Activated naive CD8-positive, alpha-beta T cell treated with anti-CD3 and anti-CD28 coated beads, Interleukin-2, amount 50 U/mL, for 24 hours (primary cell): ENCODE results near the gene ATOSA.

Source experiments
- ATAC-seq: fragments of 150-1000 bp; cut with Tn5 transposase; one replicate; pipeline ENCODE4 v1.10.0; 2021
- DNase-seq: peaks from one replicate; pipeline ENCODE4 v3.0.0; 2021
- H3K27ac Mint-ChIP-seq: one replicate; pipeline ENCODE4 v1.8.0; 2021; ENCODE audit warnings: mild to moderate bottlenecking, mixed read lengths
- H3K27me3 Mint-ChIP-seq: one replicate; pipeline ENCODE4 v1.8.0; 2021; ENCODE audit warnings: mixed read lengths
- H3K36me3 Mint-ChIP-seq: one replicate; pipeline ENCODE4 v1.8.0; 2021; ENCODE audit warnings: low read depth, mixed read lengths
- H3K4me1 Mint-ChIP-seq: one replicate; pipeline ENCODE4 v1.8.0; 2021; ENCODE audit warnings: mixed read lengths
- H3K4me3 Mint-ChIP-seq: one replicate; pipeline ENCODE4 v1.8.0; 2021; ENCODE audit warnings: mild to moderate bottlenecking, moderate library complexity, mixed read lengths
- H3K9me3 Mint-ChIP-seq: one replicate; pipeline ENCODE4 v1.8.0; 2021; ENCODE audit warnings: mixed read lengths

ATOSA gene

DNA sequence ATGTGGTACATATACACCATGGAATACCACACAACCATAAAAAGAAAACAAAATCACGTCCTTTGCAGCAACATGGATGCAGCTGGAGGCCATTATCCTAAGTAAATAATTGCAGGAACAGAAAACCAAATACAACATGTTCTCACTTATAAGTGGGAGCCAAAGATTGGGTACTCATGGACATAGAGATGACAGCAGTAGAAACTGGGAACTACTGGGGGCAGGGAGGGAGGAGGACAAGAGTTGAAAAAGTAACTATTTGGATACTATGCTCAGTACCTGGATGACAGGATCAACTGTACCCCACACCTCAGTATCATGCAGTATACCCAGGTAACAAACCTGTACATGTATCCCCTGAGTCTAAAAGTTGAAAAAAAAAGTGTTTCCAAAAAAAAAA is 23.2 kb upstream of the ATOSA start:
- DNase-seq (no peak), ATAC-seq (no peak)
- Mint-ChIP-seq H3K9me3 (no peaks in the 10 kb centered on the region), H3K36me3 (no peaks in the 10 kb centered on the region), H3K27me3 (no peaks in the 10 kb centered on the region), H3K27ac (no peak overlapping the region), H3K4me3 (no peak overlapping the region), H3K4me1 (no peaks in the 10 kb centered on the region)

- no peak overlapping the region for H3K27ac Mint-ChIP-seq
- H3K36me3 Mint-ChIP-seq, result no peaks in the 10 kb centered on the region
- no peak overlapping the region for H3K4me3 Mint-ChIP-seq
- no peaks in the 10 kb centered on the region for H3K9me3 Mint-ChIP-seq
- ATAC-seq, result no peak
- peaks cover 1% of the 10 kb centered on the region for H3K27me3 Mint-ChIP-seq
- no peaks in the 10 kb centered on the region for H3K4me1 Mint-ChIP-seq
- no peak for DNase-seq
Observed at GRCh38 chr15:52699457-52699856, 20.3 kb upstream of the ATOSA start.

GRCh38 chr15:52698514-52698913 is 19.3 kb upstream of the ATOSA start:
- no peak for DNase-seq
- H3K4me3 Mint-ChIP-seq, result no peak overlapping the region

GRCh38 chr15:52697051-52697450 is 17.9 kb upstream of the ATOSA start:
- no peaks in the 10 kb centered on the region for H3K4me1 Mint-ChIP-seq
- DNase-seq (no peak), ATAC-seq (no peak)
- H3K36me3 Mint-ChIP-seq, result no peaks in the 10 kb centered on the region
- no peak overlapping the region for H3K4me3 Mint-ChIP-seq
- no peak overlapping the region for H3K27ac Mint-ChIP-seq
- peaks cover 1% of the 10 kb centered on the region for H3K27me3 Mint-ChIP-seq
- H3K9me3 Mint-ChIP-seq, result no peaks in the 10 kb centered on the region

More at GRCh38 chr15:52698514-52698913, 19.3 kb upstream of the ATOSA start:
- ATAC-seq, result no peak
- Mint-ChIP-seq H3K27me3 (peaks cover 1% of the 10 kb centered on the region), H3K27ac (no peak overlapping the region), H3K4me1 (no peaks in the 10 kb centered on the region), H3K9me3 (no peaks in the 10 kb centered on the region), H3K36me3 (no peaks in the 10 kb centered on the region)

DNA sequence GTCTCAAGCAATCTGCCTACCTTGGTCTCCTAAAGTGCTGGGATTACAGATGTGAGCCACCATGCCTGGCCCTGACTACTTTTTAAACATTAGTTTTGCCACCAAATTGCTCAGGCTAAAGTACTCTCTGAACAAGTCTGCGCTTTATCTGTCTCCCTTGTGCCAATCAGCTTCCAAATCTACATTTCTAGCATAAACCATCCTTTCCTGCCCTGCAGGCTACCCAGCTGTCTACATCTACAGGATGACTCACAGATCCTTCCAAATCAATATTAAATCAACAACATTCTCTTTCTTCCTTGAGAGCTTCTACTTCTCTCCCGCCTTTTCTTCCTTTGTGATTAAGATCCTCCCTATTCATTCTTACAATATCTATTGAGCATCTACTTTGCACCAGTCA is 16.0 kb upstream of the ATOSA start:
- Mint-ChIP-seq H3K27me3 (peaks cover 1% of the 10 kb centered on the region), H3K27ac (no peak overlapping the region), H3K36me3 (no peaks in the 10 kb centered on the region), H3K9me3 (no peaks in the 10 kb centered on the region), H3K4me1 (no peaks in the 10 kb centered on the region), H3K4me3 (no peak overlapping the region)
- DNase-seq (no peak), ATAC-seq (no peak)

- Mint-ChIP-seq H3K4me1 (no peaks in the 10 kb centered on the region), H3K27me3 (no peaks in the 10 kb centered on the region), H3K9me3 (no peaks in the 10 kb centered on the region), H3K36me3 (no peaks in the 10 kb centered on the region), H3K27ac (no peak overlapping the region), H3K4me3 (no peak overlapping the region)
- ATAC-seq, result no peak
- no peak for DNase-seq
Observed at GRCh38 chr15:52689562-52689961, 10.4 kb upstream of the ATOSA start.

GRCh38 chr15:52683580-52683979 is 4.4 kb upstream of the ATOSA start:
- Mint-ChIP-seq H3K36me3 (no peaks in the 10 kb centered on the region), H3K4me1 (peaks cover 34% of the 10 kb centered on the region), H3K9me3 (no peaks in the 10 kb centered on the region), H3K27me3 (no peaks in the 10 kb centered on the region), H3K27ac (peak overlapping the region; percentile 25), H3K4me3 (peak overlapping the region; percentile 15)
- no peak for DNase-seq
- ATAC-seq, result no peak

- Mint-ChIP-seq H3K27me3 (no peaks in the 10 kb centered on the region), H3K36me3 (no peaks in the 10 kb centered on the region), H3K27ac (peak overlapping the region; percentile 71), H3K4me3 (no peak overlapping the region), H3K9me3 (no peaks in the 10 kb centered on the region), H3K4me1 (peaks cover 38% of the 10 kb centered on the region)
- ATAC-seq, result no peak
- DNase-seq, result no peak
Observed at GRCh38 chr15:52682781-52683180, 3.6 kb upstream of the ATOSA start.

GRCh38 chr15:52682200-52682599 is 3.0 kb upstream of the ATOSA start:
- no peaks in the 10 kb centered on the region for H3K9me3 Mint-ChIP-seq
- no peak overlapping the region for H3K4me3 Mint-ChIP-seq
- DNase-seq (no peak), ATAC-seq (no peak)
- no peaks in the 10 kb centered on the region for H3K36me3 Mint-ChIP-seq
- peaks cover 44% of the 10 kb centered on the region for H3K4me1 Mint-ChIP-seq
- peak overlapping the region; percentile 71 for H3K27ac Mint-ChIP-seq
- H3K27me3 Mint-ChIP-seq, result no peaks in the 10 kb centered on the region

DNA sequence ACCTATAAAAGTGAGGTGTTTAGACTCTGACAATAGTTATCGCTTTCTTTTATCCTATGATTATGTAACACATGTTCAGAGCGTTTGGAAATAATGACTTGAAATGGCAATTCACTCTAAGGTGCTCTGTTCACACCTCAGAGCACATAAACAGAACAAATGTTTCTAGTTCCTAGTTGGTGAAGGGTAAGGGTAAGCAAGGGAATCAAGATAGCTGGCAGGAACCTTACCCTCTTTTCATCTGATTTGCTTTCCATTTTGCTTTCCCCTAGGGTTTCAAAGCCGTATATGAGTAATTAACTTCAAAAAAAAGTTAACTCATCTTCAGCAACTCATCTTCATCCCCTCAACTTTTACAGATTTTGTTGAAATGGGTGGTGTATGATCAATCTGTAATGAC is 2.3 kb upstream of the ATOSA start:
- H3K27me3 Mint-ChIP-seq, result no peaks in the 10 kb centered on the region
- DNase-seq (no peak), ATAC-seq (no peak)
- peak overlapping the region; percentile 42 for H3K27ac Mint-ChIP-seq
- no peak overlapping the region for H3K4me3 Mint-ChIP-seq
- no peaks in the 10 kb centered on the region for H3K9me3 Mint-ChIP-seq
- H3K36me3 Mint-ChIP-seq, result no peaks in the 10 kb centered on the region
- peaks cover 49% of the 10 kb centered on the region for H3K4me1 Mint-ChIP-seq

- Mint-ChIP-seq H3K27ac (no peak overlapping the region), H3K36me3 (peaks cover 2% of the 10 kb centered on the region), H3K4me3 (no peak overlapping the region), H3K4me1 (peaks cover 55% of the 10 kb centered on the region), H3K27me3 (no peaks in the 10 kb centered on the region), H3K9me3 (no peaks in the 10 kb centered on the region)
- DNase-seq (no peak), ATAC-seq (no peak)
Observed at GRCh38 chr15:52680761-52681160, 1.6 kb upstream of the ATOSA start.

- DNase-seq (no peak), ATAC-seq (no peak)
- H3K36me3 Mint-ChIP-seq, result peaks cover 2% of the 10 kb centered on the region
- no peaks in the 10 kb centered on the region for H3K9me3 Mint-ChIP-seq
- no peaks in the 10 kb centered on the region for H3K27me3 Mint-ChIP-seq
- peak overlapping the region; percentile 95 for H3K4me3 Mint-ChIP-seq
- peaks cover 60% of the 10 kb centered on the region for H3K4me1 Mint-ChIP-seq
- H3K27ac Mint-ChIP-seq, result peak overlapping the region; percentile 11
Observed at GRCh38 chr15:52680041-52680391, 828 bp upstream of the ATOSA start.

DNA sequence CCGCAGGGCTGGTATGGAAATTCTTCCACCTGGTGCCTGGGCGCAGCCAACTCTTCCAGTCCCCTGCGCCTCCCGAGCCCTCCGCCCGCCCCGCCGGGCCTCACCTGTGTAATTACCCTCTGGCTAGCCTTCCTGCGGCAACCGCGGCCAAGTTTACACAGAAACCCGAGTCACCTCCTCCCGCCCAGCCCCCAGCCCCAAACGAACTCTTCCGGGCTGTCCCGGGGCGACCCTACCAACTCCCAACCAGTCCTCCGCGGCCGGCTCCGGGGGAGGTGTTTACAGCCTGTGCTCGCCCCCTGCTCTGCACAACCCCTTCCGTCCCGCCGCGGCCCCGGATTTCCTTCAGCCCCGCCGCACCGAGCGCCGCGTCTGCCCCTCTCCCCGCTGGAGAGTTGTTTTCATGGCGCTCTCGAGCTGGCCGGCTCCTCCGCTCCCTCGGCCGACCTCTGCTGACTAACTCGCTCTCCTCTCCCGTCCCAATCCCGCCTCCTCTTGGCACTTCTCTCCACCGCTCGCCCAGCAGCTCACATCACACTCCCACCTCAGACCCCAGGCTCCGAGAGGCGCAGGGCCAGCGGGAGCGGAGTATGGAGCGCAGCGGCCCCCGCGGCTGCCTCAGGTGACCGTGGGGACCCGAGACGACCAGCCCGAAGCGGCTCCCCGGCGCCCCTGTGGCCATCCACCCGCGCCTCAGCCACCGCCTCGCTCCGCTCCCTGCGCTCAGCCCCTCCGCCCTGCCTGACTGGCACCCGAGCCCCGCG is 538 bp downstream of the ATOSA start:
- H3K36me3 Mint-ChIP-seq, result peaks cover 3% of the 10 kb centered on the region
- no peaks in the 10 kb centered on the region for H3K9me3 Mint-ChIP-seq
- DNase-seq (peak; percentile 60), ATAC-seq (peak; percentile 58)
- peak overlapping the region; percentile 95 for H3K27ac Mint-ChIP-seq
- H3K4me3 Mint-ChIP-seq, result peak overlapping the region; percentile 95
- H3K27me3 Mint-ChIP-seq, result no peaks in the 10 kb centered on the region
- peaks cover 58% of the 10 kb centered on the region for H3K4me1 Mint-ChIP-seq

DNA sequence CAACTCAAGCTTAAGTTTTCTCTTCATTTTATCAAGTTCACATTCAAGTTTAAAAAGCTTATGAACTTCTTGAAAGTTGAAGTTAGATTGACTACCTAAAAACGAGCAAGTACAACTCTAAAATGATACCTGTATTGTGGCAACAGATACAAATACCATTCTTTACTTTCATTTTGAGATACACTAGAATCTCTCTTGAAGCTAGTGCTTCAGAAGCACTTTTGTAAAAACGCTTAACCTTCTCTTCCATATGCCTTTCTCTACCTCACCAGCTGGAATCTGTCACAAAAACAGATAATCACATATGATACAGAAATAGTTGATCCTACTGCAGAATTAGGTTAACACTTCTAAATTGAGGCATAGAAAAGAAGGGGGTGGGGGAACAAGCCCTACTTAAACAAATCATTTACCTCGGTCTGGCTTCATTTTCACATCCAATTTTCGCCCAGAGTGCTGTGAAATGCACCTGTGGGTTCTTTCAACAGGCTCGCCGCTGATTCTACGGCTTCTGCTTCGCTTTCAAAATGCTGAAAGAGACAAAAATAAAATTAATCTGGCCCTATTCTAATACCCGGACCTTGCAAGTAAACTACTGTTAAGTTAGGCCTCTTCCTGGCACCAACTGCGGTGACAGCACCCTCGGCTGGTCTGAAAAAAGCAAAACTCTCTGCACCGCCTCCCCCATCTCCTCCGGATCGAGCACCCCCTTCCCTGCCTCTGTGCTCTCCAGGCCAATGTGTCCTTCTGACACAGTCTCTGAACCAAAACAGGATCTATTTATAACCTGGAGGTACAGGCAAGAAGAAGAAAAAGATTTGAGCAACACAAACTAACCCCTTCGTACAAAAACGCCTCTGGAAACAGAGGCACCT is 1.4 kb downstream of the ATOSA start:
- Mint-ChIP-seq H3K4me3 (peak overlapping the region; percentile 95), H3K27me3 (no peaks in the 10 kb centered on the region), H3K9me3 (no peaks in the 10 kb centered on the region), H3K27ac (peak overlapping the region; percentile 95), H3K36me3 (peaks cover 3% of the 10 kb centered on the region), H3K4me1 (peaks cover 58% of the 10 kb centered on the region)
- peak; percentile 37 for ATAC-seq
- peak; percentile 59 for DNase-seq

GRCh38 chr15:52674831-52675230 is 4.4 kb downstream of the ATOSA start:
- Mint-ChIP-seq H3K4me3 (no peak overlapping the region), H3K4me1 (peaks cover 44% of the 10 kb centered on the region), H3K27me3 (no peaks in the 10 kb centered on the region), H3K9me3 (no peaks in the 10 kb centered on the region), H3K27ac (no peak overlapping the region), H3K36me3 (peaks cover 9% of the 10 kb centered on the region)
- no peak for DNase-seq
- ATAC-seq, result no peak
